BLaER1 treated with 17β-estradiol and CSF1 and Interleukin-3, amounts not matched to agents 10 nM and 100 nM (cell line): Measurements from ENCODE around the gene COL18A1.
"Not testable (repeated sequence)": the region's sequence is repeated elsewhere in the genome, so short reads cannot be mapped to it uniquely, and the experiment has no call there.

ENCODE experiments used
- H3K27ac ChIP-seq, 11 experiments: shearing (Covaris generic); formaldehyde crosslinking; 2 replicates each; pipeline ENCODE4 v1.8.1; 2022
- H3K27me3 ChIP-seq, 11 experiments: shearing (Covaris generic); formaldehyde crosslinking; 2 replicates each; pipeline ENCODE4 v1.8.1; 2022
- H3K36me3 ChIP-seq, 11 experiments: shearing (Covaris generic); formaldehyde crosslinking; 2 replicates each; pipeline ENCODE4 v1.8.1; 2022
- H3K4me1 ChIP-seq, 10 experiments: shearing (Covaris generic); formaldehyde crosslinking; 2 replicates each; pipeline ENCODE4 v1.8.1; 2022
- H3K4me2 ChIP-seq, 11 experiments: shearing (Covaris generic); formaldehyde crosslinking; 2 replicates each; pipeline ENCODE4 v1.8.1; 2022
- H3K4me3 ChIP-seq, 10 experiments: shearing (Covaris generic); formaldehyde crosslinking; 2 replicates each; pipeline ENCODE4 v1.8.1; 2022
- H3K9ac ChIP-seq, 11 experiments: shearing (Covaris generic); formaldehyde crosslinking; 2 replicates each; pipeline ENCODE4 v1.8.1; 2022
- H3K9me3 ChIP-seq, 11 experiments: shearing (Covaris generic); formaldehyde crosslinking; replicated peaks in 1 of 11; 2 replicates each; pipeline ENCODE4 v1.8.1; 2022
- H4K20me1 ChIP-seq, 11 experiments: shearing (Covaris generic); formaldehyde crosslinking; 2 replicates each; pipeline ENCODE4 v1.8.1; 2022
- Cebpa-rat ChIP-seq, 11 experiments: shearing (Covaris generic); IDR thresholded peaks; 2 replicates each; pipeline ENCODE4 v1.8.1; 2022

Gene COL18A1

DNA sequence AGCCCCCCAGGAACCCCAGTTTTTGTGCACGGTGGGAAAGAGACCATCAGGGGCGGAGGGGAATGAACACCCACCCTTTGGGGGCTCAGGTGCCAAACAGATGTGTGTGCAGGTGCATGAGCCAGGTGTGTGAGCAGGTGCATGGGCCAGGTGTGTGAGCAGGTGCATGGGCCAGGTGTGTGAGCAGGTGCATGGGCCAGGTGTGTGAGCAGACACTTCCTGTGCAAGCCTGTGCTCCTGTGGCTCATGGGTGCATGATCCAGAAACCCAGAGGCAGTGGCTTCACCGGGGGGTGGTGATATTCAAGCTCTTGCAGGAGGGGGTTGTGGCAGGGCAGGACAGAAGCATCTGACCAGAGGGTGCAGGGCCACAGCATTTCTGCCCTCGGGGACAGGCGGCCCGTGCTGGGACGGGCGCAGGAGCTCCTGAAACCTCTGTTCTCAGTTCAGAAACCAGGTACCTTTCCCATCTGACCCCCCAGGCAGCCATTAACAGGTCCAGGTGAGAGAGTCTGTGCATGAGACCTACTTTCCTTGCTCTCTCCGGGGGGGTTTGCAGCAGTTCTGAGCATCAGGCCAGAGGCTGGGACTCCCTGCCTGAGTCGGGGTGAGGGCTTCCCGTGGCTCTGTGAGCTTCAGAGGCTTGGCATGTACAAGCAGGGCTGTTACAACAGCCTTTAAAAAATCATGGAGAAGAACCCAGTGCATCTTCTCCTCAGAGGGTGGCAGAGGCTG is 29.1 kb downstream of the COL18A1 start:
- no peak overlapping the region for H3K9ac ChIP-seq
- H3K27ac ChIP-seq = no peak overlapping the region
- H3K27me3 ChIP-seq = peaks cover 0 to 7% (median 0%) of the 10 kb centered on the region in 11 experiments; a peak in 2 of 22 replicates
- peak overlapping the region in 7 of 11 experiments; percentile 24 to 75 (median 61); a peak in 9 of 22 replicates for H3K4me2 ChIP-seq
- peaks cover 21 to 37% (median 32%) of the 10 kb centered on the region in 10 experiments for H3K4me1 ChIP-seq
- peaks cover 0 to 4% (median 0%) of the 10 kb centered on the region in 11 experiments; a peak in 2 of 22 replicates for H4K20me1 ChIP-seq
- no peak overlapping the region for H3K4me3 ChIP-seq
- no peaks in the 10 kb centered on the region for H3K9me3 ChIP-seq
- no peaks in the 10 kb centered on the region for H3K36me3 ChIP-seq
- TF ChIP-seq Cebpa-rat (IDR thresholded peaks at IDR 0.05) = no peak

DNA sequence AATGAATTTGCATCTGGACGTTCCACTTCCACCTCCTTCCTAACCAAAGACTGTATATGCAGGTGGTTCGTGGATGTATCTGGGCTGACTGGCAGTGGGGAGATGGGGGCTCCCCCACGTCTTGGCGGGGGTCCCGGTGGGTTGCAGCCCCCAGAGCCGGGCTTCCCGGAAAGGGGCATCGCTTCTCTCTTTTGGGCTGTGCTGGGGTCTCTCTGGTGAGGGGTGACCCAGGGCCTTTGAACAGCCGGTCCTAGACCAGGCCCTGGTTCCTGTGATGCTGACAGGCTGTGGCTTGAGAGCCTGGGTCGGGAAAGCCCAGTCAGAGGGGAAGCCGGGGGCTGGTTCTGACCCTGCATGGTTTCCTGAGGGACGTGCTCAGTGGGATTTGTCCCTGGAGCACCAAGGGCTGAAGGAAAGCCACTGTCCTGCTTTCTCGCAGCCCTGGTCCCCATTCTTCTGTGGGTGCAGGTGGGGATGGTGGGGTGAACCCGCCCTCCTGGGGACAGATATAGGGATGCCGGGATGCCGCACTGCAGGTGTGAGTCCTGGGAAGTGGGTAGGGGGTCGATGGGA is 29.8 kb downstream of the COL18A1 start:
- H3K27me3 ChIP-seq = peaks cover 0 to 8% (median 0%) of the 10 kb centered on the region in 11 experiments; a peak in 2 of 22 replicates
- no peak overlapping the region for H3K27ac ChIP-seq

DNA sequence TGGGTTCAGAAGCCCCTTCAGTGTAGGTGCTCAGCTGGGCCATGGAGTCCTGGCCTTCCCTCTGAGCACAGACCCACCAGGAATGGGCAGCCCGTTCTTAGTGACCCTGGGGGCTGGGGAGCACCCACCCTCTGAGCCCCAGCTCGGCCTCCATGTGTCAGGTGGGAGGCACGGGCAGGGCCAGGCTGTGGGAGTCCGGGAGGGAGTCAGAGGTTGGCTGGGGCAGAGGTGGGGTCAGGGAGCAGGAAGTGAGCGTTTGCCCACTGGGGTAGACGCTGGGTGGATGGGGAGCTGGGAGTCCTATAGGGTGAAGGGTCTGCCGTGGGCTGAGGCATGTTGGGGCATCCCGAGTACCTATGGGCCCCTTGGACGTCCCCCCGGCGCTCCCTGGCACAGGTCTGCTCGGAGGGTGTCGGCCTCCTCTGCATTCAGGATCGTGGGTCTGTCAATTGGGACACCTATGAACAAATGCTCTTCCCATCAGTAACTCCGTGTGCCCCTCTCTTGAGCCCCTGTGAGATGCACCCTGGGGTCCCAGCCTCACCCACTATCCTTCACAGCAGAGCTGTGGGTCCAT is 30.5 kb downstream of the COL18A1 start:
- no peak overlapping the region; a peak in 1 of 22 replicates for H3K9ac ChIP-seq
- peaks cover 0 to 4% (median 0%) of the 10 kb centered on the region in 11 experiments; a peak in 2 of 22 replicates for H4K20me1 ChIP-seq
- H3K27me3 ChIP-seq = peaks cover 0 to 8% (median 0%) of the 10 kb centered on the region in 11 experiments; a peak in 2 of 22 replicates
- peak overlapping the region; percentile 48 to 82 (median 72) for H3K4me2 ChIP-seq
- H3K27ac ChIP-seq = peak overlapping the region in 4 of 11 experiments; percentile 3 to 50 (median 35); a peak in 3 of 22 replicates
- H3K4me3 ChIP-seq = no peak overlapping the region
- no peaks in the 10 kb centered on the region for H3K9me3 ChIP-seq
- no peaks in the 10 kb centered on the region for H3K36me3 ChIP-seq
- peaks cover 22 to 43% (median 35%) of the 10 kb centered on the region in 10 experiments for H3K4me1 ChIP-seq
- TF ChIP-seq Cebpa-rat (IDR thresholded peaks at IDR 0.05) = no peak

More for the DNA sequence above, 29.8 kb downstream of the COL18A1 start:
- peaks cover 0 to 4% (median 0%) of the 10 kb centered on the region in 11 experiments; a peak in 2 of 22 replicates for H4K20me1 ChIP-seq
- no peaks in the 10 kb centered on the region for H3K9me3 ChIP-seq
- H3K4me1 ChIP-seq = peaks cover 22 to 42% (median 35%) of the 10 kb centered on the region in 10 experiments
- TF ChIP-seq Cebpa-rat (IDR thresholded peaks at IDR 0.05) = no peak
- H3K4me2 ChIP-seq = peak overlapping the region in 8 of 11 experiments; percentile 24 to 75 (median 57); a peak in 13 of 22 replicates
- no peak overlapping the region for H3K9ac ChIP-seq
- H3K36me3 ChIP-seq = no peaks in the 10 kb centered on the region
- no peak overlapping the region for H3K4me3 ChIP-seq

DNA sequence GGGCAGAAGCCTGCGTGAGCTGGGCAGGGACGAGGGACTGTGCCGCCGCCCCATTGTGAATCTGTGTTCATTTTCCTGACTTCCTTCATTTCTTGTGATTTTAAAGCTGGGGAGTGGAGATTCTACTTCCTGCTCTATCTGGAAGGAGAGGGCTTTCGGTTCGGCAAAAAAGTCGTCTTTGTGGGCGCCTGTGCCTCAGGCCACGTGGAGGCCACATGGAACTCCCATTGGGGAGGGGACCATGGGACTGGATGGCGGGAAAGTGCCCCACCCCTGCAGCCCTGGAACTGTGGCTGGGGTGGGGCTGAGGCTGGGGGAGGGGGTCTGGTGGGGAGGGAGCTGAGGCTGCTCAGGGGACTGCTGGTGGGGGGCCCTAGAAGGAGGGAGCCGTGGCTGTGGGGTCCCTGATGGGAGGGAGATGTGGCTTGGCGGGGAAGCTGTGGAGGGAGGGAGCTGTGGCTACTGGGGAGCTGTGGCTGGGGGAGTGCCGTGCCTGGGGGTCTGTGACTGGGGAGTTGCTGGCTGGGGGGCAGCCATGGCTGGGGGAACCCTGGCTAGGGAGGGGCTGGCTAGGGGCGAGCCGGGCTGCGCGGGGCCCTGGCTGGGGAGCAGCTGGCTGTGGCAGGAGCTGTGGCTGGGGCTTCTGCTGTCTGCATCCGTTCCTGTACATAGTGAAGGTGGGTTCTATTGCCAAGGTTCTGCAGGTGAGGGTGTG is 31.5 kb downstream of the COL18A1 start:
- Histone ChIP-seq H3K4me2 (peak overlapping the region; percentile 48 to 82 (median 72)), H3K27ac (peak overlapping the region in 9 of 11 experiments; percentile 3 to 50 (median 35); a peak in 9 of 22 replicates), H3K9ac (peak overlapping the region in 4 of 11 experiments; percentile 13 to 46 (median 20); a peak in 2 of 22 replicates)

DNA sequence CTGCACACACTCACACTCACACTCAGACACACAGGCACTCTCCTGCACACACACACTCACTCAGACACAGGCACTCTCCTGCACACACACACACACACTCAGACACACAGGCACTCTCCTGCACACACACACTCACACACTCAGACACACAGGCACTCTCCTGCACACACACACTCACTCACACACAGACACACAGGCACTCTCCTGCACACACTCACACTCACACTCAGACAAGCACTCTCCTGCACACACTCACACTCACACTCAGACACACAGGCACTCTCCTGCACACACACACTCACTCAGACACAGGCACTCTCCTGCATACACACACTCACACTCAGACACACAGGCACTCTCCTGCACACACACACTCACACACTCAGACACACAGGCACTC is 32.9 kb downstream of the COL18A1 start:
- not testable (repeated sequence) for H3K9ac ChIP-seq

More for the DNA sequence above, 31.5 kb downstream of the COL18A1 start:
- Histone ChIP-seq H3K36me3 (no peaks in the 10 kb centered on the region), H3K4me3 (no peak overlapping the region), H4K20me1 (peaks cover 0 to 4% (median 0%) of the 10 kb centered on the region in 11 experiments; a peak in 2 of 22 replicates), H3K9me3 (no peaks in the 10 kb centered on the region), H3K27me3 (peaks cover 0 to 8% (median 0%) of the 10 kb centered on the region in 11 experiments; a peak in 2 of 22 replicates), H3K4me1 (peaks cover 22 to 43% (median 35%) of the 10 kb centered on the region in 10 experiments)
- no peak for TF ChIP-seq Cebpa-rat (IDR thresholded peaks at IDR 0.05)

DNA sequence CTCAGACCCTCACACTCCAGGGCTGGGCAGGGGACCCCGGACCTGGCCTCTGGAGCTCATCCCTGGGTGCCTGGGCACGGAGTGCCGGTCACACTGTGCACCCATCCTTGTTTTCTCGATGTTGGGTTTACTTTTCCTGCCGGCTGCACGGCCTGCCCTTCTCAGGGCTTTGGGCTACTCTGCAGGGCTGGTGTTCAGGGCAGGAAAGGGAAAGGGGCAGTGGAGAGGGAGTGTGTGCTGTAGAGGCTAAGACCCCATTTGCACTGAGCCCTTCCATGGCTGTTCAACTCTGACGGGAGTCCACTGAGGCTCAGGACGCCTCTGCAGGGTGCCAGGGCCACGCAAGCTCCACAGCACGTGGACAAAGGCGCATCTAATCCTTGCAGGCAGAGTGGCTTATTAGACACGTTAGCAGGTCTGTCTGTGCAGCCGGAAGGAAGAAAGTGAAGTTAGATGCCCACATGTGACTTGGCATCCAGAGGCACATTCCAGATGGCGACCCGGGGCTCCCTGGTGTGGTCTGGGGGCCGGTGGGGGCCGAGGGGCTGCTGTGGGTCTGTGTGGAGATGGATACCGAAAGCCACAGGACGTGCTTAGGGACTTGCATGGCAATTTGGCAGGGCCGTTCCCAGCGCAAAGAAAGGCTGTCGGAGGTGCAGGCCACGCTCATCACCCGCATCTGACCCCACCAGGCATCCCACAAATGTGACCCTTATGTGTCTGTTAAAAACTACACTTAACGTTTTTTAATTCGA is 33.6 kb downstream of the COL18A1 start:
- H3K27ac ChIP-seq = peak overlapping the region in 6 of 11 experiments; percentile 26 to 52 (median 40); a peak in 8 of 22 replicates

More for the DNA sequence above, 32.9 kb downstream of the COL18A1 start:
- H4K20me1 ChIP-seq, H3K27ac ChIP-seq, H3K27me3 ChIP-seq, H3K36me3 ChIP-seq, H3K4me2 ChIP-seq, H3K9me3 ChIP-seq, H3K4me3 ChIP-seq: not testable (repeated sequence)
- peaks cover 22 to 43% (median 35%) of the 10 kb centered on the region in 10 experiments for H3K4me1 ChIP-seq

DNA sequence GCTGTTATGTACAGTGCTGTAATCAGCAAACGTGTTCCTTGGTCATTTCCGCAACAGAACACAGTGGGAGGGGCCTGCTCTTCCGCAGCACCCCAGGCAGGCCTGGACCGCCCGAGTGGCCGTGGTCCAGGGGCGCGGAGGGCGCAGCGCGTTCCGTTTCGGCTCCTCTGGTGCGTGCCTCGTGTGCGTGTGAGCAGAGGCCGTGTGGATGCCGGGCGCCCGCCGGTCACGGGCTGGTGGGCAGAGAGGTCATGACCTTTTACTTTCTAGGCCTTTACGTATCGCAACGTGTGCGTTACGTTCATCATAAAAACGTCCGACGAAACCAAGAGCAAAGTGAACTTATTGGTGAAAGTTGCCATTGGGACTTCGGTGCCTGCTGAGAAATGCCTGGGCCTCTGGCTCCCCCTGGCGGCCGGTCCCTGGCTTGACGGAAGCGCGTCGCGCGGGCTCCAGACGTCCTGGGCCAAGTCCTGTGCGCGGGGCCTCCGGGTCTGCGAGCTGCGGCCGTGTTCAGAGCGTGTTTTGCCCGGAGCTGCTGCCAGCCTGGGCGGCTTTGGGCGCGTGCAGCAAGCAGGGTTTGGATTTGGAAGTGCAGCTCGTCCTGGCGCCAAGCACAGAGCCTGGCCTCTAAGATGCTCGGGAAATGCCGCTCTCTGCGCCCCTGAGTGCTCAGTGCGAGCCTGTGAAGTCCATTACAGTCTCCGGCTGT is 34.4 kb downstream of the COL18A1 start:
- peak overlapping the region in 6 of 11 experiments; percentile 26 to 52 (median 40); a peak in 9 of 22 replicates for H3K27ac ChIP-seq
- peaks cover 0 to 4% (median 0%) of the 10 kb centered on the region in 11 experiments; a peak in 1 of 22 replicates for H4K20me1 ChIP-seq
- peak overlapping the region in 9 of 11 experiments; percentile 42 to 64 (median 55); a peak in 15 of 22 replicates for H3K9ac ChIP-seq
- peaks cover 0 to 9% (median 4%) of the 10 kb centered on the region in 11 experiments; a peak in 6 of 22 replicates for H3K9me3 ChIP-seq
- H3K4me3 ChIP-seq = peak overlapping the region in 4 of 10 experiments; percentile 13 to 40 (median 38); a peak in 7 of 20 replicates
- H3K4me1 ChIP-seq = peaks cover 22 to 51% (median 43%) of the 10 kb centered on the region in 10 experiments
- H3K4me2 ChIP-seq = peak overlapping the region; percentile 61 to 87 (median 77)
- peaks cover 0 to 8% (median 0%) of the 10 kb centered on the region in 11 experiments; a peak in 2 of 22 replicates for H3K27me3 ChIP-seq
- H3K36me3 ChIP-seq = no peaks in the 10 kb centered on the region
- no peak for TF ChIP-seq Cebpa-rat (IDR thresholded peaks at IDR 0.05)

More for the DNA sequence above, 33.6 kb downstream of the COL18A1 start:
- peak overlapping the region in 3 of 10 experiments; percentile 37 to 40 (median 40); a peak in 3 of 20 replicates for H3K4me3 ChIP-seq
- peak overlapping the region; percentile 61 to 87 (median 77) for H3K4me2 ChIP-seq
- peaks cover 0 to 8% (median 0%) of the 10 kb centered on the region in 11 experiments; a peak in 2 of 22 replicates for H3K27me3 ChIP-seq
- H3K9me3 ChIP-seq = peaks cover 0 to 9% (median 4%) of the 10 kb centered on the region in 11 experiments; a peak in 6 of 22 replicates
- peaks cover 22 to 50% (median 40%) of the 10 kb centered on the region in 10 experiments for H3K4me1 ChIP-seq
- H3K9ac ChIP-seq = peak overlapping the region in 8 of 11 experiments; percentile 42 to 64 (median 56); a peak in 13 of 22 replicates
- H4K20me1 ChIP-seq = peaks cover 0 to 4% (median 0%) of the 10 kb centered on the region in 11 experiments; a peak in 1 of 22 replicates
- TF ChIP-seq Cebpa-rat (IDR thresholded peaks at IDR 0.05) = no peak
- no peaks in the 10 kb centered on the region for H3K36me3 ChIP-seq
